ENCODE results near the gene SOCS4.
"Not testable (repeated sequence)": the region's sequence is repeated elsewhere in the genome, so short reads cannot be mapped to it uniquely, and the experiment has no call there.

The SOCS4 gene

GRCh38 chr14:55054098-55054497 lies 27.1 kb downstream of the SOCS4 start:
- peaks cover 43% of the 10 kb centered on the region for H3K36me3 Mint-ChIP-seq (ENCODE audit: insufficient read depth)
- H3K27ac Mint-ChIP-seq (ENCODE audit: low read depth), result peak overlapping the region; percentile 16
- ATAC-seq (replicated peaks; ENCODE audit: extremely low read depth, poor library complexity, severe bottlenecking) (no peak), DNase-seq (ENCODE audit: low spot score in 2 of 2) (no peak)
- no peaks in the 10 kb centered on the region for H3K9me3 Mint-ChIP-seq
- H3K4me3 Mint-ChIP-seq, result peak overlapping the region; percentile 86
- no peaks in the 10 kb centered on the region for H3K27me3 Mint-ChIP-seq
- peaks cover 41% of the 10 kb centered on the region for H3K4me1 Mint-ChIP-seq

- DNase-seq (ENCODE audit: low spot score in 2 of 2) (no peak), ATAC-seq (replicated peaks; ENCODE audit: extremely low read depth, poor library complexity, severe bottlenecking) (no peak)
- Mint-ChIP-seq H3K9me3 (no peaks in the 10 kb centered on the region), H3K4me1 (peaks cover 45% of the 10 kb centered on the region), H3K27me3 (no peaks in the 10 kb centered on the region), H3K4me3 (no peak overlapping the region), H3K27ac (ENCODE audit: low read depth) (no peak overlapping the region), H3K36me3 (ENCODE audit: insufficient read depth) (peaks cover 53% of the 10 kb centered on the region)
Observed at GRCh38 chr14:55057919-55058318, 30.9 kb downstream of the SOCS4 start.

GRCh38 chr14:55059333-55059732 lies 32.3 kb downstream of the SOCS4 start:
- ATAC-seq (replicated peaks; ENCODE audit: extremely low read depth, poor library complexity, severe bottlenecking) (no peak), DNase-seq (ENCODE audit: low spot score in 2 of 2) (no peak)
- no peak overlapping the region for H3K4me3 Mint-ChIP-seq
- H3K27ac Mint-ChIP-seq (ENCODE audit: low read depth), result peak overlapping the region; percentile 41
- peaks cover 37% of the 10 kb centered on the region for H3K4me1 Mint-ChIP-seq
- H3K36me3 Mint-ChIP-seq (ENCODE audit: insufficient read depth), result peaks cover 60% of the 10 kb centered on the region
- H3K27me3 Mint-ChIP-seq, result no peaks in the 10 kb centered on the region
- H3K9me3 Mint-ChIP-seq, result no peaks in the 10 kb centered on the region

GRCh38 chr14:55062517-55063351 lies 35.7 kb downstream of the SOCS4 start:
- Mint-ChIP-seq H3K27ac (ENCODE audit: low read depth) (peak overlapping the region; percentile 67), H3K36me3 (ENCODE audit: insufficient read depth) (peaks cover 75% of the 10 kb centered on the region), H3K9me3 (no peaks in the 10 kb centered on the region), H3K4me1 (peaks cover 34% of the 10 kb centered on the region), H3K4me3 (no peak overlapping the region), H3K27me3 (no peaks in the 10 kb centered on the region)
- ATAC-seq (replicated peaks; ENCODE audit: extremely low read depth, poor library complexity, severe bottlenecking) (no peak), DNase-seq (ENCODE audit: low spot score in 2 of 2) (no peak)

DNA sequence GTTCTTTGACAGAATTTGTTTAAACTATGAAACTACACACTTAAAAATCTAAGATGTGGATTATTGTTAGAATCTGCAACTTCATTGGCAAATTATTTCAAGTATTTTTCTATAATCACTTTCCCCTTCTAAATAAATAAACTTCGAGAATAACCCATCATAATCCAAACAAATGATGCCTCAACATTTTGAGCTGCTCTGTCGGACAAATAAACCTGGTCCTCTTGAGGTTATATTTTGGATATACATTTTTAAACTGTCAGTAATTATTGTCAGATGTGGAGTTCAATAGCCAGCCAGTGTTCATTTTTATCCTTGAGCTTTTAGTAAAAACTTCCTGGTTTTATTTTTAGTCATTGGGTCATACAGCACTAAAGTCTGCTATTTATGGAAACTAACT lies 37.9 kb downstream of the SOCS4 start:
- ATAC-seq (replicated peaks; ENCODE audit: extremely low read depth, poor library complexity, severe bottlenecking); DNase-seq (ENCODE audit: low spot score in 2 of 2); H3K27me3 Mint-ChIP-seq; H3K4me3 Mint-ChIP-seq; H3K27ac Mint-ChIP-seq (ENCODE audit: low read depth); H3K9me3 Mint-ChIP-seq: not testable (repeated sequence)
- Mint-ChIP-seq H3K36me3 (ENCODE audit: insufficient read depth) (peaks cover 61% of the 10 kb centered on the region), H3K4me1 (peaks cover 22% of the 10 kb centered on the region)

DNA sequence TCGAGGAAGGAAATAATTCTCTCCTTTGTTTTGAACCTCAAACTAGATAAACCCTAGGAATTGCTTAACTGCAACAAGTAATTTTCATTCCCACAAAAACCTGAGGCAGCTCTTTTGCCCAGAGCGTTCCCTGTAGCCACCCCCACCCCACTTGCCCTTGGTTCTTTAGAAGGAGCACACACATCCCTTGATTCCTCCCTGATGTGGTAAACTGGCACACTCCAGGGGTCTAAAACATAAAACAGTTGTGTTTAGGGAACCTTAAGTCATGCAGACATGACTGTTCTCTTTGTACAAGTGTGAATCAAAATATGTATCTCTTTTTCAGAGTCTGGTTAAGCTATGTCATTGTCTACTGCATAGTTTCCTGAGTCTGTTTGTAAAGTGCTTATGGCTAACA lies 38.4 kb downstream of the SOCS4 start:
- Mint-ChIP-seq H3K27ac (ENCODE audit: low read depth) (no peak overlapping the region), H3K27me3 (no peaks in the 10 kb centered on the region), H3K9me3 (no peaks in the 10 kb centered on the region), H3K36me3 (ENCODE audit: insufficient read depth) (peaks cover 58% of the 10 kb centered on the region), H3K4me3 (no peak overlapping the region), H3K4me1 (peaks cover 19% of the 10 kb centered on the region)
- DNase-seq (ENCODE audit: low spot score in 2 of 2) (no peak), ATAC-seq (replicated peaks; ENCODE audit: extremely low read depth, poor library complexity, severe bottlenecking) (no peak)

GRCh38 chr14:55066223-55066622 lies 39.2 kb downstream of the SOCS4 start:
- no peaks in the 10 kb centered on the region for H3K9me3 Mint-ChIP-seq
- no peaks in the 10 kb centered on the region for H3K27me3 Mint-ChIP-seq
- peaks cover 16% of the 10 kb centered on the region for H3K4me1 Mint-ChIP-seq
- no peak overlapping the region for H3K4me3 Mint-ChIP-seq
- ATAC-seq (replicated peaks; ENCODE audit: extremely low read depth, poor library complexity, severe bottlenecking), result no peak
- H3K27ac Mint-ChIP-seq (ENCODE audit: low read depth), result peak overlapping the region; percentile 16
- H3K36me3 Mint-ChIP-seq (ENCODE audit: insufficient read depth), result peaks cover 52% of the 10 kb centered on the region
- no peak for DNase-seq (ENCODE audit: low spot score in 2 of 2)

DNA sequence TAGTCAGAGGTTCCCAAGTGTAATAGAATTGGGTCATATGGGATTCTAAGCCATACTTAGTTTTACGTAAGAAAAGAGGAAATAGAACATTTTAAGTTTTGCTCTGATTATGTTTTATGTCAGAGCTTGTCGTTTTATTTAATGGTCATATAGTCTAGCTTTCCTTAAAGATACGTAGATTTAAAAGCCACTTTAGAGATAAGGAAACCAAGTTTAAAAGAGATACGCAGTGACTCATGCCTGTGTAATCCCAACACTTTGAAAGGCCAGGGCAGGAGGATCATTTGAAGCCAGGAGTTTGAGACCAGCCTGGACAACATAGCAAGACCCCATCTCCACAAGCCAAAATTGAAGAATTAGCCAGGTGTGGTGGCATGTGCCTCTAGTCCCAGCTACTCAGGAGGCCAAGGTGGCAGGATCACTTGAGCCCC lies 44.0 kb downstream of the SOCS4 start:
- Mint-ChIP-seq H3K27ac (ENCODE audit: low read depth) (peak overlapping the region; percentile 87), H3K4me1 (peaks cover 32% of the 10 kb centered on the region), H3K4me3 (no peak overlapping the region)

DNA sequence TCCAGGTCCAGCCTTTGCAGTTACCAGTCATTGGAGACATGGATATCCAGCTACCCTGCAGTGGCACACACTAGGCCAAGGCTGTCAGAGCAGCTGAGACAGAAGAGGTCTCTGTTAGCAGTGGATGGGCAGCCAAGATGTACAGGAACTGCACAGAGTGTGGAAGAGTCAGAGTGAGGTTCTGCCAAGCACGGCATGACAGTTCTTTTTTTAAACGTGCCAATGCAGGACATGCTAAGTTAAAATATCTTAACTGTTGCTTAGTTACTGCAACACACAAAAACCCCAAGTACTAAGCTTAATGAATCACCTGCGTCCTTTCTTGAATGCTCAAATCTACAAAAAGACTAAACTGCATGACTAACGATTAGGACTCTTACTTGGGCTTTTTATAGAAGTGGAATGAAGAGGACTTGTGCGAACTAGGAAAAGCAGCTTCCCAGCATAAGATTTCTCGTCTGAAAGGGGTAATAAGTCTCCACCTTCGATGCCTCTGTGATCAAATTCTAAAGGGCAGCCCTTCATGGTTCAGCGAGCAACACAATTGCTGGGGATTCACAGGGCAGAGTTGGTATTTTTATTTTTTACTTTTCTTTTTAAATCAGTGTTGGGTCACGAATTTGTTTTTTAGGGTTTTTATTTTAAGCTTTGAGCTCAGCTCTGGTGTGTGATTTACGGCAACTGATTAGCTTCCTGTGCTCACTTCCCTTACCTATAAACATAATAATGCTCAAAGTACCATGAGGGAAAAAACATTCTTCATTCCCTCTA lies 45.0 kb downstream of the SOCS4 start:
- DNase-seq (ENCODE audit: low spot score in 2 of 2) (no peak), ATAC-seq (replicated peaks; ENCODE audit: extremely low read depth, poor library complexity, severe bottlenecking) (peak; percentile 68)
- H3K9me3 Mint-ChIP-seq, result no peaks in the 10 kb centered on the region
- peaks cover 35% of the 10 kb centered on the region for H3K4me1 Mint-ChIP-seq
- H3K27ac Mint-ChIP-seq (ENCODE audit: low read depth), result peak overlapping the region; percentile 87
- H3K4me3 Mint-ChIP-seq, result peak overlapping the region; percentile 36
- no peaks in the 10 kb centered on the region for H3K27me3 Mint-ChIP-seq
- H3K36me3 Mint-ChIP-seq (ENCODE audit: insufficient read depth), result peaks cover 12% of the 10 kb centered on the region

More for the DNA sequence above, 44.0 kb downstream of the SOCS4 start:
- Mint-ChIP-seq H3K9me3 (no peaks in the 10 kb centered on the region), H3K27me3 (no peaks in the 10 kb centered on the region), H3K36me3 (ENCODE audit: insufficient read depth) (peaks cover 18% of the 10 kb centered on the region)
- DNase-seq (ENCODE audit: low spot score in 2 of 2) (no peak), ATAC-seq (replicated peaks; ENCODE audit: extremely low read depth, poor library complexity, severe bottlenecking) (no peak)

- peak overlapping the region; percentile 75 for H3K27ac Mint-ChIP-seq (ENCODE audit: low read depth)
- ATAC-seq (replicated peaks; ENCODE audit: extremely low read depth, poor library complexity, severe bottlenecking) (no peak), DNase-seq (ENCODE audit: low spot score in 2 of 2) (no peak)
- H3K4me3 Mint-ChIP-seq, result no peak overlapping the region
- H3K36me3 Mint-ChIP-seq (ENCODE audit: insufficient read depth), result peaks cover 5% of the 10 kb centered on the region
- no peaks in the 10 kb centered on the region for H3K27me3 Mint-ChIP-seq
- H3K9me3 Mint-ChIP-seq, result no peaks in the 10 kb centered on the region
- peaks cover 30% of the 10 kb centered on the region for H3K4me1 Mint-ChIP-seq
Observed at GRCh38 chr14:55073856-55074255, 46.8 kb downstream of the SOCS4 start.

DNA sequence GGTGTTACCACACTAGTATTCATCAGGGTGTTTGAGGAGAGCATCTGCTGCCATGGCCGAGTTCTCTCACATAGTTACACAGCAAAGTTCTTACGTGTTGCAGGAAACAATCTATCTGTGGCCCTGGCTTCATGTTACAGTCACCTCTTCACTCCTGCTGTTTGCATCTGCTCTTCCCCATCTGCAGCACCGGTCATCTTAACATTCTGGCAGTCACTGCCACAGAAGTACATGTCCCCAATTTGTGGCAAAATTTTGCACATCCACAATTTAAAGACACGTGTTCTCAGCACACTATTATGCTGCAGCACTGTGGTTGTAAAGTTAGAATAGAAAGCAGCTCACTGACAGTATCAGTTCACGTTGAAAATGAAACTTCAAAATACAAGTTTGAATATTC lies 47.6 kb downstream of the SOCS4 start:
- H3K4me1 Mint-ChIP-seq, result peaks cover 30% of the 10 kb centered on the region
- no peaks in the 10 kb centered on the region for H3K9me3 Mint-ChIP-seq
- H3K27me3 Mint-ChIP-seq, result no peaks in the 10 kb centered on the region
- H3K27ac Mint-ChIP-seq (ENCODE audit: low read depth), result peak overlapping the region; percentile 75
- peak; percentile 41 for ATAC-seq (replicated peaks; ENCODE audit: extremely low read depth, poor library complexity, severe bottlenecking)
- no peak for DNase-seq (ENCODE audit: low spot score in 2 of 2)
- H3K4me3 Mint-ChIP-seq, result peak overlapping the region; percentile 80
- peaks cover 3% of the 10 kb centered on the region for H3K36me3 Mint-ChIP-seq (ENCODE audit: insufficient read depth)

DNA sequence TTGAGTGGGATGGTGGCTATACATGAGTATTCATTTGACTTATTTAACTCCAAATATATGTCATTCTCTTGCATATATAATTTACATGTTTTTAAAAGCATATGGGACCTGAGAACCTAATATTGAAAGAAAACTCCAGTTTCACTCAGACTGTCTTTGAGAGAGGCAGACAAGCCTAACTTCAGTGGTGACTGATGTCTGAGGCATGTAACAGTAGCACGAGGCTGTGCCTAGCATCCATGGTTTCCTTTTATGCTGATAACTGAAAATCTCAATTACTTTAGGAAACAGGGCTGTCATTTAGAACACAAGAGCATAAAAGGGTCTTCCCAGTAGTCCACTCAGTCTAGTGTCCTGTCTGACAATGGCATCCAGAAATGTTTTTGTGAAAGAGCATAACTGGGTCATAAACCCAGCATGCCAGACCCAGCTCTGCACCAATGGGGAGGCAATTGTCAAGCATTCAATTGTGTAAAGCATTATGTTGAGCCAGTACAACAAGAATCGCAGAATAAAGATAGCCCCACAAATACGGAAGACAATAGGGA lies 48.7 kb downstream of the SOCS4 start:
- Mint-ChIP-seq H3K9me3 (no peaks in the 10 kb centered on the region), H3K36me3 (ENCODE audit: insufficient read depth) (peaks cover 2% of the 10 kb centered on the region), H3K27me3 (no peaks in the 10 kb centered on the region), H3K4me1 (peaks cover 30% of the 10 kb centered on the region), H3K27ac (ENCODE audit: low read depth) (peak overlapping the region; percentile 75), H3K4me3 (peak overlapping the region; percentile 80)
- DNase-seq (ENCODE audit: low spot score in 2 of 2), result no peak
- no peak for ATAC-seq (replicated peaks; ENCODE audit: extremely low read depth, poor library complexity, severe bottlenecking)

Data from central memory CD8-positive, alpha-beta T cell (primary cell).